ENCODE data around the gene STARD5.

STARD5 gene

GRCh38 chr15:81293728-81294515, 30.0 kb downstream of the STARD5 start:
- peak; percentile 9 for DNase-seq (ENCODE audit: low spot score)

- peak; percentile 13 for DNase-seq (ENCODE audit: low spot score)
Measured at GRCh38 chr15:81292523-81293001, 31.4 kb downstream of the STARD5 start.

DNA sequence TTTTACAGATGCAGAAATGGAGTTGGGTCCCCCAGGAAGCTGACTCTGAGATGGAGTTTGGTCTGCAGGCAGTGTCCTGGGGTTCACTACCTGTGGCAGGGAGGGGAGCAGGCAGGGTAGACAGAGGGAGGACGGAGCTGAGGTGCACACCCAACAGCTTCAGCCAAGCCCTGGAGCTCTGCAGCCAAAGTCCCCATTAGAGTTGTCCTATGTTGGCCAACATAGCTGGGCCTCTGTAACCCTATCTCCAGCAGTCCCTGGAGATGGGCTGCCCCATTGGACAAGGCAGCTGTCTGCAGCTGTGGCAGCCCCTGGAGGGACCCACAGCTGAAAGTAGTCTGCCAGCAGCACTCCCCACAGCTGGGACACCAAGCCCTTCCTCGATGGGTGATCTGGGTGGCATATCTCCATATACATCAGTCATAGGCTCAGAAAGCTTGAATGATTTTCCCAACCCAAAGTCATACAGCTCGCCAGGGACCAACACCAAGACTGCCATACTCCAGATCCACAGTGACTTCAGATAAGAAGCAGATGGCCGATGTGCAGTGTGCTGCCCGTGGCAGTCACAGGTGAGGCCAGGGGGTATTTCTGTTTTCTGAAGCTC, 31.9 kb downstream of the STARD5 start:
- DNase-seq (ENCODE audit: low spot score) = peak; percentile 11

- DNase-seq (ENCODE audit: low spot score) = no peak
Measured at GRCh38 chr15:81289910-81290309, 34.0 kb downstream of the STARD5 start.

GRCh38 chr15:81288616-81289015, 35.3 kb downstream of the STARD5 start:
- no peak for DNase-seq (ENCODE audit: low spot score)

GRCh38 chr15:81288040-81288439, 35.9 kb downstream of the STARD5 start:
- no peak for DNase-seq (ENCODE audit: low spot score)

DNA sequence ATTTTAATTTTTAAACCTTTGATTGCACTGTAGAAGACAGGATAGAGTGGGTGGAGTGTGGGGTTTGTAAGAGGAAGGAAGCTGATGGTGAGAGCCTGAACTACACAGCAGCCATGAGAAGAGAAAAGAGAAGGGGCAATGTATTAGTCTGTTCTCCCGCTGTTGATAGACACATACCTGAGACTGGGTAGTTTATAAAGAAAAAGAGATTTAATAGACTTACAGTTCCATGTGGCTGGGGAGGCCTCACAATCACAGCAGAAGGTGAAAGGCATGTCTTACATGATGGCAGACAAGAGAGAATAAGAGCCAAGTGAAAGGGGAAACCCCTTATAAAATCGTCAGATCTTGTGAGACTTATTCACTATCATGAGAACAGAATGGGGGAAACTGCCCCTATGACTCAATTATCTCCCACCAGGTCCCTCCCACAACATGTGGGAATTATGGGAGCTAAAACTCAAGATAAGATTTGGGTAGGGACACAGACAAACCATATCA, 37.3 kb downstream of the STARD5 start:
- DNase-seq (ENCODE audit: low spot score) = no peak

- DNase-seq (ENCODE audit: low spot score) = no peak
Measured at GRCh38 chr15:81285461-81285860, 38.5 kb downstream of the STARD5 start.

- DNase-seq (ENCODE audit: low spot score) = no peak
Measured at GRCh38 chr15:81284256-81285031, 39.5 kb downstream of the STARD5 start.

DNA sequence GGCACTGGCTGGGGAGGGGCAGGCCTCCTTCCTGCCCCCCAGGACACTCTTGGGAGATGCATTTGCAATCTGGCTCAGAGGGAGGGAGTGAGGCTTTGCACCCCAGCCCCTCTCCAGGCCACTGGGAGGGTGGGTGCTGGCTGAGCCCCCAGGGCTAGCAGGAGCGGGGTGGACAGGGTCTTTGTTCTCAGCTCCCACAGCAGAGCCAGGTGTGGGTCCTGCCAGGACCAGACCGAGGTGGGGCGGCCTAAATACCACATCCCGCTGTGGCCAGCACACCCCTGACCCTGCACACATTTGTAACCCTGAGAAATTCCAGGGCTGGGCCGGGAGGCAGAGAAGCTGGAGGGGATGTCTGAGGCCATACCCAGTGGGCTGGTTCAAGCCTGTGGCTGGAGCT, 41.0 kb downstream of the STARD5 start:
- DNase-seq (ENCODE audit: low spot score) = no peak

DNA sequence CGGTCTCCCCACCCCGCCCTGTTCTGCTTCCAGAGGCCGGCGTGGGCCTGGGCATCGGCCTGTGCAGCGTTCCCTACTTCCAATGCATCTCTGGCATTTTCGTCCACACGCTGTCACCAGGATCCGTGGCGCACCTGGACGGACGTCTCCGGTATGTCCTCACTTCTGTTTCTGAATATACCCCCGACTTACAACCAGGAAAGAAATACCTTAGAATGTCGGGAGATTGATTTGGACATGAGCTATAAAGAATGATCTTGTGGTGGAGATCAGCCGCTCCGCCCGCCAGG, 41.4 kb downstream of the STARD5 start:
- DNase-seq (ENCODE audit: low spot score) = no peak

DNA sequence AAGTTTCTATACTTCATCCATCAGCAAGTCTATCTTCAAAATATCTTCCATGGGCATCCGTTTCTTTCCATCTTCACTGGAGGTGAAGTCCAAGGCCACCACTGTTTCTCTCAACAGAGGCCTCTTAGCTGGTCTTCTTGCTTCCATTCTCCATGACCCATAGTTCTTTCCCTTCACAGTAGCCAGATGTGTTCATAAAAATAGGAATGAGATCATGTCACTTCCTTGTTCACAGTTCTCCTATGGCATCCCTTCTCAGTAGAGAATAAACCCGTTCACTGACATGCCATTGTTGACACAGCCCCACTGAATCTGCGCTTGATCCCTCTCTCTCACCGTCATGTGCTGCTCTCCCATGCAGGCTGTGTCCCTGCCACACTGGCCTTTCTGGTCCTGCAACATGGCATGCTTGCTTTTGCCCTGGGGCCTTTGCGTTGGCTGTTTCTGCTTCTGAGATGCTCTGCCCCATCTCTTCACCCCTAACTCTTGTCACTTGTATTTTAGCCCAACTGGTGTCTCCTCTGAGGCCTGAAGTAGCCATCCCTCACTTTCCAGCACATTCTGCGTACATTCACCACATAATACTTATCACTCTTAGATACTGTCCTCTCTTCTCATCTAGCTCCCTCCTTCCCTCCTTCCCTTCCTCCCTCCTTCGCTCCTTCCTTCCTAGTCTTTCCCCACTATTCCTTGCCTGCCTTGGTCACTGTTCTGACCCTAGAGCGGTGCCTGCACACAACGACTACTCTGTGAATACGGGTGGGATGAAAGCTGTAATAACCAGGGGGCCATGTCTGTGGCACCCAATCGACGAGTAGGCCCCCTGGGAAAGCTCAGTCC, 42.0 kb downstream of the STARD5 start:
- no peak for DNase-seq (ENCODE audit: low spot score)

DNA sequence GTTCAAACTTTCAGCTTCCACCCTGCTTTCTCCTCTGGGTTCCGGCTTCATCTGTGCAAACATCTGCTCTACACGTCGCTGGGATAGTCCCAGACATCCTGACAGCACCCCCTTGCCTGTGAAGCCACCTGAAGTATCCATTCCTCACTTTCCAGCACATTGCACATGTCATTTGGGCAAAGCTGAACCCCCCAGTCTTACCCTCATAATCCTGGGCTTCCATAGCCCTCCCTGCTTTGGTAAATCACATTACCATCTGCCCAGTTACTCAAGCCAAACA, 42.5 kb downstream of the STARD5 start:
- no peak for DNase-seq (ENCODE audit: low spot score)

DNA sequence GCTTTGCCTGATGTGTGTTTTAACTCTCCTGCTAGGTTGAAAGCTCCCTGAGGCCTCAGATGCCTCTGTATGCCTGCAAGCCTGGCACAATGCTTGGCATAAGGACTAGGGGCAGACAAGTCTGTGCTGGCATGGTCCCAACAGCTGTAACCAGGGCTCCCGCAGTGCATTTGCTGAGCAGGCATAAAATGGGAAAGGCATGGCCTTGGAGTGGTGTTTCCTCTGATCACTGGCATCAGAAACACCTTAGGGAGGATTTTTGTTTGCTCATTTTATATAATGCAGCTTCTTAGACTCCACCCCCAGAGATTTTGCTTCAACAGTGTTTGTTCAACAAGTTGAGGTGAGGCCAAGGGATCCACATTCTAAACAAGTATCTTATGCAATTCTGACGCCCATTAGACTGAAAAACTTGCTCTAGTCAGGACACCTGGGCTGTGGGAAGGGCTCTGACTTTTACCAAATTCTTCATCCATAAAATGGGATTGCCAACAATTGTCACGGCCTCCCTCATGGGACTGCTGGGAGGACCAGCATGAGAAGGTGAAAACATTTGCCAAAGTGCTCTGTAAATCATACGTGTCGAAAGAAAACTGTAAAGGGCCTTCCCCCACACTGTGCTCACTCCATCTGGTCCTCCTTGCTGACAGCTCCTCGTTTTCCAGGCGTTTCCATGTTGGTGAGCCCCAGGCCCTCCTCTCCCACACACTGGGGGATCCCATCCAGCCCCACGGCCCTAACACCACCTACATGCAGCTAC, 43.1 kb downstream of the STARD5 start:
- DNase-seq (ENCODE audit: low spot score) = no peak

DNA sequence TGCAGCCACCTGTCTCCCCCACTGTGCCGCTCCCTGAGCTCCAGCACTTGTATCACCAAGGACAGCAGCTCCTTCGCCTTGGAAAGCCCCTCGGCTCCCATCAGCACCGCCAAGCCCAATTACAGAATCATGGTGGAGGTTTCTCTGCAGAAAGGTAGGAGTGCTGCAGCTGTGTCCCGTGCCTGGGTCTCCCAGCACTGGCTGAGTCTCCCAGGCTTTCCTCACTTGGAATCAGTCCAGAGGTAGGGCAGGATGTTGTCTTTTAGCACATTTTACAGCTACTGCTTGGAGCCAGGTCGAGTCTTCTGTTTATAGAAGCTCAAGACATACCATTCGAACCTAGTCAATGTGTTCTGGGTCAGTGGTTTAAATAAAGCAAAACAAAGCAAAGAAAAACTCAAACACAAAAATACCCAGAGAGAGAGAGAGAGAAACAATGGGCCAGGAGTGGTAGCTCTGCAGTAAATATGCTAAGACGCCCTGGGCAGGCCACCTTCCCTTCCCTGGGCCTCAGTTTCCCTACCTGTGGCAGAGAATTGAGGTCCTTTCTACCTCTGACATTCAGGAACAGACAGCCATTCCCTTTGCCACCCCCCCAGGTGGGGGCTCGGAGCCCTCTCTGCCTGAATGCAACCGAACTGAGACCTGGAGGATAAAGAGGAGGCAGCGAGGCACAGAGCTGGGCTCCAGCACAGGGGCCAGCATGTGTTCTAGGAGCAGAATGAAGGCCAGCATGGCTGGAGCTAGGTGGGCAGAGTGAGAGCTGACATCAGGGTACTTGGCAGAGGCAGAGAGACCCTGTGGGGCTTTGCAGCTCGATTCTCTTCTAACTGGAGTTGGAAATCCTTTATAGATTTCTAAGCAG, 44.1 kb downstream of the STARD5 start:
- DNase-seq (ENCODE audit: low spot score) = no peak

DNA sequence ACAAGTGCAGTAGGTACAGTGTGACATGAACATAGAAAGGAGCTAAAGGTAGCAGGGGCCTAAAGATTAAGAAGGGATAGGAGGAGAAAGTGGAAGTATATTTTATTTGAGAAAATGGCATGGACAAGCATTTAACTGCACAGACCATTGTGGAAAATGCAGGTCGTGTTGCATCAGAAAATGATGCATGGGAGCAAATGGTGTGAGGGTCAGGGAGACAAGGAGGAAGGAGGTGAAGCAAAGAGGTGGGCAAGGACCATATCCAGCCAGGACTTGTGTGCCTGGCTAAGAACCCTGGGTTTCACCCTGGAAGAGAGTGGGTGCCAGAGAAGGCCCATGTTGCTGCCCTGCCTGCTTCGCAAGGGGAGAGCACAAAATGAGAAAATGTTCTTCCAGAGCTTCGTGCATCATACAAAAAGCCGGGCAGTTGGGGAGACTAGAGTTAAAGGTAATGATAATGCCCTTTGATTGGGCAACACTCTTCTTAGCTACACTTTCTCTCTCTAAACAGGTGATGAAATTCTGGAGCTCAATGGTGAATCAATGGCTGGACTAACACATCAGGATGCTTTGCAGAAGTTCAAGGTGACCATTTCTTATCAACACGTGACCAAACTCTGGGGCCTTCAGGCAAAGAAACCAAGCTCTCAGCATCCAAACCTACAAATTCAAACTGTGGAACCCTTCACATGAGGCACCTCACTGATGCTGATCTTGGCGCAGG, 45.5 kb downstream of the STARD5 start:
- no peak for DNase-seq (ENCODE audit: low spot score)

GRCh38 chr15:81277851-81278250, 46.1 kb downstream of the STARD5 start:
- no peak for DNase-seq (ENCODE audit: low spot score)

DNA sequence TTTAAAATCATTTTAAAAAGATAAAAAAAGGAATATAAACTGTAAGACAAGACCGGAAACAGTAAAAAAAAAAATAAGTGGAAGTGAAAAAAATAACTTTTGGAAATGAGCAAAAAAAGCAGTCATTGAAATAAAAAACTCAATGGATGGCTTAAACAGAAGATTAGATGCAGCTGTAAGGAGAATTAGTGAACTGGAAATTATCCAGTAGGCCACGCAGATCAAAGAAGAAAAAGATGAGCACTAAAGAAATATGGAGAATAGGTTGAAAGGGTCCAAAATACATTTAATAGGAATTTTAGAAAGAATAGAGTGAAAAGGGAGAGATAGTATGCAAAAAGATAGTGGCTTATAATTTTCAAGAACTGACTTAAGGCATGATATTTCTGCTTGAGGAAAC, 47.0 kb downstream of the STARD5 start:
- no peak for DNase-seq (ENCODE audit: low spot score)

- DNase-seq (ENCODE audit: low spot score) = no peak
Measured at GRCh38 chr15:81275711-81276392, 48.1 kb downstream of the STARD5 start.

All from SK-N-DZ (cell line).